ENCODE data around the gene NIF3L1.

GRCh38 chr2:200845194-200845593, 44.0 kb upstream of the NIF3L1 start:
- TF ChIP-seq CTCF (IDR thresholded peaks at IDR 0.05 in 8 of 11, conservative IDR thresholded peaks at IDR 0.05 in 3 of 11) (no peak), POLR2A (IDR thresholded peaks at IDR 0.05) (no peak), POLR2AphosphoS5 (IDR thresholded peaks at IDR 0.05) (no peak)
